Measurements from ENCODE around the gene FAF1. TPM values are rescaled to one million over a fixed set of nuclear protein-coding genes. Genes with fewer than 3 reads are reported as not detected.

FAF1 gene
- total RNA-seq, 4 donors from 2014 or later: 60.4 to 89.0 (median 67.8) TPM

- H3K9me3 ChIP-seq: no peaks in the 10 kb centered on the region
- H3K4me3 ChIP-seq: no peak overlapping the region
- peaks cover 100% of the 10 kb centered on the region for H3K27me3 ChIP-seq
- no peak overlapping the region for H3K27ac ChIP-seq
- no peaks in the 10 kb centered on the region for H3K36me3 ChIP-seq
- ATAC-seq: no peak
- no peak for TF ChIP-seq CTCF (IDR thresholded peaks at IDR 0.05)
- H3K4me1 ChIP-seq: peaks cover 0 to 68% (median 20%) of the 10 kb centered on the region in 3 donors
- WGBS, 2 donors (ENCODE audit: low coverage in 1 of 2): 12% methylated on average over 5 of the region's 20 CpGs; no CpG with 5 or more reads in 1 of the 2 donors
Measured at GRCh38 chr1:50426108-50426700, 533.9 kb downstream of the FAF1 start.

GRCh38 chr1:50425376-50426107, 534.5 kb downstream of the FAF1 start:
- H3K27me3 ChIP-seq: peaks cover 100% of the 10 kb centered on the region
- WGBS, 2 donors (ENCODE audit: low coverage in 1 of 2): 8% methylated on average over 6 of the region's 34 CpGs; no CpG with 5 or more reads in 1 of the 2 donors
- peaks cover 0 to 75% (median 20%) of the 10 kb centered on the region in 3 donors for H3K4me1 ChIP-seq
- H3K27ac ChIP-seq: no peak overlapping the region
- H3K9me3 ChIP-seq: no peaks in the 10 kb centered on the region
- TF ChIP-seq CTCF (IDR thresholded peaks at IDR 0.05) (no peak), EP300 (IDR thresholded peaks at IDR 0.05) (no peak), POLR2A (IDR thresholded peaks at IDR 0.05) (no peak), POLR2AphosphoS5 (IDR thresholded peaks at IDR 0.05) (no peak)
- ATAC-seq: no peak
- H3K4me3 ChIP-seq: peak overlapping the region in 1 of 2 donors; percentile 42
- H3K36me3 ChIP-seq: no peaks in the 10 kb centered on the region

GRCh38 chr1:50424884-50425375, 535.1 kb downstream of the FAF1 start:
- 9 to 12% methylated on average over 5 to 13 of the region's 40 CpGs for WGBS, 2 donors (ENCODE audit: low coverage in 1 of 2)
- TF ChIP-seq POLR2AphosphoS5 (IDR thresholded peaks at IDR 0.05) (no peak), EP300 (IDR thresholded peaks at IDR 0.05) (no peak)
- Histone ChIP-seq H3K9me3 (no peaks in the 10 kb centered on the region), H3K4me3 (peak overlapping the region in 1 of 2 donors; percentile 42), H3K4me1 (peaks cover 0 to 76% (median 20%) of the 10 kb centered on the region in 3 donors), H3K27me3 (peaks cover 100% of the 10 kb centered on the region), H3K27ac (no peak overlapping the region), H3K36me3 (no peaks in the 10 kb centered on the region)
- no peak for ATAC-seq

- 4 to 7% methylated on average over 27 to 34 of the region's 35 CpGs for WGBS, 2 donors (ENCODE audit: low coverage in 1 of 2)
- Histone ChIP-seq H3K9me3 (no peaks in the 10 kb centered on the region), H3K27ac (no peak overlapping the region), H3K4me3 (peak overlapping the region in 1 of 2 donors; percentile 42), H3K4me1 (peaks cover 0 to 83% (median 24%) of the 10 kb centered on the region in 3 donors), H3K36me3 (no peaks in the 10 kb centered on the region), H3K27me3 (peaks cover 100% of the 10 kb centered on the region)
- TF ChIP-seq POLR2A (IDR thresholded peaks at IDR 0.05) (no peak), EP300 (IDR thresholded peaks at IDR 0.05) (no peak), POLR2AphosphoS5 (IDR thresholded peaks at IDR 0.05) (no peak), CTCF (IDR thresholded peaks at IDR 0.05) (no peak)
- ATAC-seq: no peak
Measured at GRCh38 chr1:50424045-50424883, 535.8 kb downstream of the FAF1 start.

GRCh38 chr1:50423670-50424000, 536.4 kb downstream of the FAF1 start:
- 0 to 8% methylated on average over 13 to 16 of the region's 23 CpGs for WGBS, 2 donors (ENCODE audit: low coverage in 1 of 2)
- no peak overlapping the region for H3K27ac ChIP-seq

More at GRCh38 chr1:50423670-50424000, 536.4 kb downstream of the FAF1 start:
- Histone ChIP-seq H3K4me3 (peak overlapping the region in 1 of 2 donors; percentile 42), H3K36me3 (no peaks in the 10 kb centered on the region), H3K4me1 (peaks cover 0 to 89% (median 27%) of the 10 kb centered on the region in 3 donors), H3K9me3 (no peaks in the 10 kb centered on the region), H3K27me3 (peaks cover 100% of the 10 kb centered on the region)
- ATAC-seq: no peak
- TF ChIP-seq CTCF (IDR thresholded peaks at IDR 0.05) (no peak), POLR2A (IDR thresholded peaks at IDR 0.05) (no peak), POLR2AphosphoS5 (IDR thresholded peaks at IDR 0.05) (no peak), EP300 (IDR thresholded peaks at IDR 0.05) (no peak)
